CD8-positive, alpha-beta memory T cell (primary cell): Measurements from ENCODE around the gene MEIS3. TPM values are rescaled to one million over a fixed set of nuclear protein-coding genes. Genes with fewer than 3 reads are reported as not detected.

Source experiments
- CTCF ChIA-PET: fragments of 350-600 bp; sonication (Branson Sonifier 250); formaldehyde crosslinking; loops from one replicate; lab custom pipeline; 2021; ENCODE audit warnings: antibody characterized with exemption; lab: Charles Lee
- POLR2A ChIA-PET: fragments of 350-600 bp; sonication (Branson Sonifier 250); formaldehyde crosslinking; loops from one replicate; lab custom pipeline; 2021; ENCODE audit warnings: antibody characterized with exemption; lab: Charles Lee
- DNase-seq, 5 donors: peaks; one replicate each; pipeline versions ENCODE4 v3.0.0 to v3.0.0-alpha.2; 2020 to 2022; ENCODE audit warnings: mixed read lengths in 1 of 5
- H3K27ac ChIP-seq: one replicate; pipeline ENCODE4 v1.7.0; 2013; ENCODE audit warnings: low read depth, mild to moderate bottlenecking, low read length, moderate library complexity
- H3K27me3 ChIP-seq: 2 replicates; pipeline ENCODE4 v1.7.0; 2013; ENCODE audit warnings: low read length, mild to moderate bottlenecking; ENCODE audit not compliant: insufficient read depth, poor library complexity, severe bottlenecking
- H3K36me3 ChIP-seq: 2 replicates; pipeline ENCODE4 v1.7.0; 2013; ENCODE audit warnings: mild to moderate bottlenecking, low read length, moderate library complexity; ENCODE audit not compliant: insufficient read depth
- H3K4me1 ChIP-seq: 2 replicates; pipeline ENCODE4 v1.7.0; 2013; ENCODE audit warnings: mild to moderate bottlenecking, low read length, moderate library complexity; ENCODE audit not compliant: insufficient read depth
- H3K4me3 ChIP-seq: 2 replicates; pipeline ENCODE4 v1.7.0; 2013; ENCODE audit warnings: mild to moderate bottlenecking, low read length
- H3K9me3 ChIP-seq: 2 replicates; pipeline ENCODE4 v1.7.0; 2013; ENCODE audit warnings: mild to moderate bottlenecking, low read length
- H3K27ac Mint-ChIP-seq, 8 donors: one replicate each; pipeline ENCODE4 v1.8.0; 2020 to 2021; ENCODE audit warnings: mixed read lengths in 8 of 8, mild to moderate bottlenecking in 6 of 8, inconsistent platforms in 3 of 8, moderate library complexity in 3 of 8
- H3K27me3 Mint-ChIP-seq, 2 donors: one replicate each; pipeline ENCODE4 v1.8.0; 2020 to 2021; ENCODE audit warnings: mixed read lengths in 2 of 2, mild to moderate bottlenecking in 1 of 2, moderate library complexity in 1 of 2
- H3K36me3 Mint-ChIP-seq, 3 donors: one replicate each; pipeline ENCODE4 v1.8.0; 2020 to 2021; ENCODE audit warnings: mixed read lengths in 3 of 3, inconsistent platforms in 1 of 3, mild to moderate bottlenecking in 1 of 3
- H3K4me1 Mint-ChIP-seq, 3 donors: one replicate each; pipeline ENCODE4 v1.8.0; 2020 to 2021; ENCODE audit warnings: mixed read lengths in 3 of 3, inconsistent platforms in 1 of 3, mild to moderate bottlenecking in 1 of 3
- H3K4me3 Mint-ChIP-seq, 7 donors: one replicate each; pipeline ENCODE4 v1.8.0; 2020 to 2021; ENCODE audit warnings: mixed read lengths in 7 of 7, mild to moderate bottlenecking in 6 of 7, moderate library complexity in 4 of 7, inconsistent platforms in 2 of 7
- H3K9me3 Mint-ChIP-seq, 5 donors: one replicate each; pipeline ENCODE4 v1.8.0; 2020 to 2022; ENCODE audit warnings: mixed read lengths in 5 of 5, mild to moderate bottlenecking in 3 of 5, moderate library complexity in 2 of 5, inconsistent platforms in 1 of 5
- polyA plus RNA-seq: library from polyadenylated mRNA; unstranded; fragments of 300-500 nt; fragmentation: Illumina TruSeq; gene quantifications from one replicate; pipeline ENCODE4 v1.2.3, GENCODE V29; 2021
- total RNA-seq, 2 experiments: library from RNA; stranded (reverse); gene quantifications; one replicate each; pipeline ENCODE4 v1.2.3, GENCODE V29; 2021

The MEIS3 gene
- total and polyA plus RNA-seq, 3 experiments from 2014 or later: not detected

GRCh38 chr19:47404334-47405196, 14.8 kb downstream of the MEIS3 start:
- peaks cover 0 to 5% (median 0%) of the 10 kb centered on the region in 3 donors for H3K4me1 Mint-ChIP-seq
- H3K4me3 Mint-ChIP-seq: no peak overlapping the region
- H3K27ac ChIP-seq: no peak overlapping the region
- ChIA-PET POLR2A (no interaction called here), CTCF (no interaction called here)
- DNase-seq: no peak
- H3K36me3 ChIP-seq: no peaks in the 10 kb centered on the region
- no peaks in the 10 kb centered on the region for H3K36me3 Mint-ChIP-seq
- H3K4me3 ChIP-seq: no peak overlapping the region
- H3K27me3 Mint-ChIP-seq: peaks cover 39 to 75% of the 10 kb centered on the region in 2 donors
- H3K9me3 ChIP-seq: no peaks in the 10 kb centered on the region
- H3K27ac Mint-ChIP-seq: no peak overlapping the region
- peaks cover 24% of the 10 kb centered on the region for H3K27me3 ChIP-seq
- peaks cover 0 to 3% (median 0%) of the 10 kb centered on the region in 5 donors for H3K9me3 Mint-ChIP-seq
- H3K4me1 ChIP-seq: no peaks in the 10 kb centered on the region

- H3K27ac ChIP-seq: no peak overlapping the region
- ChIA-PET POLR2A (no interaction called here), CTCF (interaction anchor here (1.0 kb wide), 1 partner anchor 11 kb away, joined by 5 read pairs; no protein-coding TSS in a partner anchor)
- Mint-ChIP-seq H3K4me3 (no peak overlapping the region), H3K36me3 (no peaks in the 10 kb centered on the region), H3K9me3 (peaks cover 0 to 3% (median 0%) of the 10 kb centered on the region in 5 donors), H3K27me3 (peaks cover 25 to 66% of the 10 kb centered on the region in 2 donors), H3K4me1 (peaks cover 0 to 5% (median 0%) of the 10 kb centered on the region in 3 donors), H3K27ac (no peak overlapping the region)
- H3K36me3 ChIP-seq: no peaks in the 10 kb centered on the region
- H3K4me3 ChIP-seq: no peak overlapping the region
- H3K9me3 ChIP-seq: no peaks in the 10 kb centered on the region
- H3K27me3 ChIP-seq: peaks cover 17% of the 10 kb centered on the region
- no peak for DNase-seq
- no peaks in the 10 kb centered on the region for H3K4me1 ChIP-seq
Measured at GRCh38 chr19:47402504-47402903, 16.8 kb downstream of the MEIS3 start.

GRCh38 chr19:47398707-47399597, 20.4 kb downstream of the MEIS3 start:
- Histone ChIP-seq H3K36me3 (no peaks in the 10 kb centered on the region), H3K9me3 (no peaks in the 10 kb centered on the region), H3K4me3 (no peak overlapping the region), H3K27me3 (no peaks in the 10 kb centered on the region), H3K27ac (no peak overlapping the region), H3K4me1 (no peaks in the 10 kb centered on the region)
- POLR2A ChIA-PET: no interaction called here
- no peak for DNase-seq
- Mint-ChIP-seq H3K27ac (no peak overlapping the region), H3K4me1 (no peaks in the 10 kb centered on the region), H3K4me3 (no peak overlapping the region), H3K36me3 (no peaks in the 10 kb centered on the region), H3K27me3 (peaks cover 6 to 39% of the 10 kb centered on the region in 2 donors), H3K9me3 (peaks cover 0 to under 1% (median 0%) of the 10 kb centered on the region in 5 donors)
- CTCF ChIA-PET: interaction anchor here (1.9 kb wide), 1 partner anchor 103 kb away, joined by 3 read pairs; no protein-coding TSS in a partner anchor

GRCh38 chr19:47391510-47392223, 27.7 kb downstream of the MEIS3 start:
- peak overlapping the region in 1 of 8 donors; percentile 79 for H3K27ac Mint-ChIP-seq
- H3K4me3 Mint-ChIP-seq: no peak overlapping the region
- no peaks in the 10 kb centered on the region for H3K36me3 Mint-ChIP-seq
- no peaks in the 10 kb centered on the region for H3K9me3 Mint-ChIP-seq
- Histone ChIP-seq H3K27me3 (no peaks in the 10 kb centered on the region), H3K4me1 (no peaks in the 10 kb centered on the region), H3K9me3 (no peaks in the 10 kb centered on the region), H3K27ac (no peak overlapping the region), H3K4me3 (no peak overlapping the region), H3K36me3 (no peaks in the 10 kb centered on the region)
- peaks cover 4 to 6% (median 5%) of the 10 kb centered on the region in 3 donors for H3K4me1 Mint-ChIP-seq
- DNase-seq: peak; percentile 62 to 83 (median 76)
- ChIA-PET POLR2A (interaction anchor here (0.6 to 1.6 kb wide), 3 partner anchors 43 to 234 kb away, joined by 3 to 4 read pairs (median 3); partner anchors contain the start of gene DHX34), CTCF (interaction anchor here (0.6 to 8.2 kb wide), 23 partner anchors 8 to 349 kb away, joined by 3 to 89 read pairs (median 4); partner anchors contain the start of gene DHX34)
- H3K27me3 Mint-ChIP-seq: peaks cover 1 to 15% of the 10 kb centered on the region in 2 donors

GRCh38 chr19:47390533-47391488, 28.5 kb downstream of the MEIS3 start:
- Histone ChIP-seq H3K27me3 (no peaks in the 10 kb centered on the region), H3K36me3 (no peaks in the 10 kb centered on the region), H3K4me3 (no peak overlapping the region), H3K4me1 (no peaks in the 10 kb centered on the region), H3K27ac (no peak overlapping the region), H3K9me3 (no peaks in the 10 kb centered on the region)
- no peak for DNase-seq
- ChIA-PET CTCF (interaction anchor here (0.6 to 8.2 kb wide), 23 partner anchors 9 to 350 kb away, joined by 3 to 89 read pairs (median 4); partner anchors contain the start of gene DHX34), POLR2A (interaction anchor here (0.6 to 1.6 kb wide), 3 partner anchors 42 to 233 kb away, joined by 3 to 4 read pairs (median 3); partner anchors contain the start of gene DHX34)
- H3K27me3 Mint-ChIP-seq: peaks cover 1 to 15% of the 10 kb centered on the region in 2 donors
- H3K4me3 Mint-ChIP-seq: no peak overlapping the region
- H3K36me3 Mint-ChIP-seq: no peaks in the 10 kb centered on the region
- peak overlapping the region in 1 of 8 donors; percentile 79 for H3K27ac Mint-ChIP-seq
- H3K9me3 Mint-ChIP-seq: no peaks in the 10 kb centered on the region
- peaks cover 4 to 6% (median 5%) of the 10 kb centered on the region in 3 donors for H3K4me1 Mint-ChIP-seq

GRCh38 chr19:47389150-47389556, 30.2 kb downstream of the MEIS3 start:
- Histone ChIP-seq H3K27me3 (no peaks in the 10 kb centered on the region), H3K4me3 (no peak overlapping the region), H3K4me1 (no peaks in the 10 kb centered on the region), H3K27ac (no peak overlapping the region), H3K36me3 (no peaks in the 10 kb centered on the region), H3K9me3 (no peaks in the 10 kb centered on the region)
- no peak for DNase-seq
- Mint-ChIP-seq H3K27me3 (peaks cover 1 to 11% of the 10 kb centered on the region in 2 donors), H3K9me3 (no peaks in the 10 kb centered on the region), H3K4me3 (no peak overlapping the region), H3K4me1 (peaks cover 4 to 6% (median 5%) of the 10 kb centered on the region in 3 donors), H3K36me3 (no peaks in the 10 kb centered on the region), H3K27ac (no peak overlapping the region)
- POLR2A ChIA-PET: no interaction called here
- CTCF ChIA-PET: interaction anchor here (1.1 to 8.2 kb wide), 3 partner anchors 40 to 93 kb away, joined by 3 to 89 read pairs (median 3); partner anchors contain the start of gene DHX34
